Psoas muscle (tissue), 8 donors: ENCODE results near the gene CCDC88A. TPM values are rescaled to one million over a fixed set of nuclear protein-coding genes. Genes with fewer than 3 reads are reported as not detected.

Source experiments
- ATAC-seq, 4 donors: fragments of 200-7000 bp; cut with Tn5 transposase; one replicate each; pipeline ENCODE4 v1.9.1; 2020; ENCODE audit warnings: moderate library complexity in 3 of 4, mild to moderate bottlenecking in 2 of 4
- DNase-seq, 2 donors: peaks; one replicate each; pipeline ENCODE4 v3.0.0-alpha.2; 2020
- H3K27ac ChIP-seq: fragments of 200-600 bp; one replicate; pipeline ENCODE4 v1.8.0; 2022
- H3K27me3 ChIP-seq, 3 donors: fragments of 200-600 bp in 1 of 3; one replicate each; pipeline versions ENCODE4 v1.6.1 to v1.8.0; 2013 to 2022; ENCODE audit warnings: low read length in 2 of 3, mild to moderate bottlenecking in 2 of 3, moderate library complexity in 1 of 3; ENCODE audit not compliant: insufficient read depth in 3 of 3
- H3K36me3 ChIP-seq, 2 donors: fragments of 200-600 bp in 1 of 2; one replicate each; pipeline versions ENCODE4 v1.6.1 to v1.8.0; 2013 to 2022; ENCODE audit warnings: low read depth in 1 of 2, mild to moderate bottlenecking in 1 of 2, moderate library complexity in 1 of 2; ENCODE audit not compliant: insufficient read depth in 1 of 2
- H3K4me1 ChIP-seq: fragments of 200-600 bp; one replicate; pipeline ENCODE4 v1.8.0; 2022
- H3K4me3 ChIP-seq: fragments of 200-600 bp; one replicate; pipeline ENCODE4 v1.8.0; 2022; ENCODE audit warnings: mild to moderate bottlenecking
- H3K9me3 ChIP-seq: fragments of 200-600 bp; one replicate; pipeline ENCODE4 v1.8.0; 2022
- CTCF ChIP-seq: fragments of 200-600 bp; IDR thresholded peaks from one replicate; pipeline ENCODE4 v1.8.0; 2022; ENCODE audit warnings: antibody characterized with exemption
- WGBS, 3 donors: extraction: QIAGEN DNeasy Blood & Tissue Kit; methylation state at CpG; one replicate each; pipeline versions ENCODE4 v1.1.6 to v1.1.7; 2013; 5-methylcytosine and 5-hydroxymethylcytosine counted together
- intact Hi-C, 2 donors: fragments of 100-400 bp; cut with DNase I; formaldehyde crosslinking; loops; one replicate each; pipeline versions ENCODE4 v1.11.0 to v1.14.2; 2022
- polyA plus RNA-seq, 3 donors: library from polyadenylated mRNA; stranded (reverse); fragments of 200-250 nt; gene quantifications; one replicate each; pipeline ENCODE4 v1.2.3, GENCODE V29; 2013
- total RNA-seq, 4 donors: library from RNA; stranded (reverse); fragmentation: NEBNext Ultra II Directional in 2 of 4; extraction: Animal tissue kit (Norgen Biotek cat#: 25700) in 2 of 4; gene quantifications; one replicate each; pipeline versions ENCODE4 v1.2.1 to v1.2.4, GENCODE V29; 2021 to 2023
- donor health status: healthy with polysubstance abuse.
- donor health status: DM: no; HTN: no; CAD: no; lungs with moderate emphysema.
- donor health status: Bipolar disorder and iron deficiency.
- donor health status: healthy.
- donor health status: DM: yes; HTN: yes; CAD: no.
- donor health status: DM: no; HTN: no; CAD: no.
- donor health status: DM: no; HTN: no; CAD: no.
- donor health status: DM: yes; HTN: yes; CAD: no.

The CCDC88A gene
- total and polyA plus RNA-seq, 7 donors, result 4.7 to 21.4 (median 12.3) TPM

GRCh38 chr2:55371376-55371775, 48.3 kb downstream of the CCDC88A start:
- peak in 3 of 4 donors; percentile 70 to 76 (median 75) for ATAC-seq
- no peak for DNase-seq
- H3K4me1 ChIP-seq, result no peaks in the 10 kb centered on the region
- H3K9me3 ChIP-seq, result no peaks in the 10 kb centered on the region
- H3K27ac ChIP-seq, result no peak overlapping the region
- intact Hi-C loops, result no loop called here
- H3K36me3 ChIP-seq, result peaks cover 0 to 10% of the 10 kb centered on the region in 2 donors
- H3K4me3 ChIP-seq, result no peak overlapping the region
- no peaks in the 10 kb centered on the region for H3K27me3 ChIP-seq
- TF ChIP-seq CTCF, result no peak

- peak in 2 of 4 donors; percentile 21 to 27 for ATAC-seq
- 58 to 88% (median 84%) methylated on average over 4 of the region's 4 CpGs for WGBS, 3 donors
- Histone ChIP-seq H3K27ac (no peak overlapping the region), H3K27me3 (no peaks in the 10 kb centered on the region), H3K9me3 (no peaks in the 10 kb centered on the region), H3K36me3 (peaks cover 0 to 10% of the 10 kb centered on the region in 2 donors), H3K4me1 (no peaks in the 10 kb centered on the region), H3K4me3 (no peak overlapping the region)
- TF ChIP-seq CTCF, result no peak
- intact Hi-C loops, result no loop called here
- DNase-seq, result no peak
Observed at GRCh38 chr2:55370208-55370607, 49.4 kb downstream of the CCDC88A start.

GRCh38 chr2:55365303-55365702, 54.4 kb downstream of the CCDC88A start:
- Histone ChIP-seq H3K27ac (no peak overlapping the region), H3K4me1 (no peaks in the 10 kb centered on the region), H3K9me3 (no peaks in the 10 kb centered on the region), H3K36me3 (no peaks in the 10 kb centered on the region), H3K27me3 (no peaks in the 10 kb centered on the region), H3K4me3 (no peak overlapping the region)
- WGBS, 3 donors, result 83 to 90% (median 89%) methylated on average over 3 of the region's 3 CpGs
- DNase-seq (no peak), ATAC-seq (no peak)
- TF ChIP-seq CTCF, result no peak
- intact Hi-C loops, result loop anchor here in 1 of 2 donors (10.0 kb wide), 1 partner anchor 49 kb away; the partner anchor contains the start of gene CCDC88A

GRCh38 chr2:55364189-55365055, 55.2 kb downstream of the CCDC88A start:
- no peaks in the 10 kb centered on the region for H3K4me1 ChIP-seq
- intact Hi-C loops, result loop anchor here in 1 of 2 donors (10.0 kb wide), 1 partner anchor 50 kb away; the partner anchor contains the start of gene CCDC88A
- H3K27ac ChIP-seq, result no peak overlapping the region
- H3K27me3 ChIP-seq, result no peaks in the 10 kb centered on the region
- WGBS, 3 donors, result 68 to 75% (median 69%) methylated on average over 3 of the region's 3 CpGs
- no peaks in the 10 kb centered on the region for H3K36me3 ChIP-seq
- ATAC-seq (peak; percentile 42 to 84 (median 75)), DNase-seq (no peak)
- no peak for TF ChIP-seq CTCF
- no peak overlapping the region for H3K4me3 ChIP-seq
- no peaks in the 10 kb centered on the region for H3K9me3 ChIP-seq
